ENCODE results near the gene MSL2. TPM values are rescaled to one million over a fixed set of nuclear protein-coding genes. Genes with fewer than 3 reads are reported as not detected.
"Not testable (repeated sequence)": the region's sequence is repeated elsewhere in the genome, so short reads cannot be mapped to it uniquely, and the experiment has no call there.

MSL2 gene
- total RNA-seq, 1 donor from 2014 or later: 39.5 TPM

DNA sequence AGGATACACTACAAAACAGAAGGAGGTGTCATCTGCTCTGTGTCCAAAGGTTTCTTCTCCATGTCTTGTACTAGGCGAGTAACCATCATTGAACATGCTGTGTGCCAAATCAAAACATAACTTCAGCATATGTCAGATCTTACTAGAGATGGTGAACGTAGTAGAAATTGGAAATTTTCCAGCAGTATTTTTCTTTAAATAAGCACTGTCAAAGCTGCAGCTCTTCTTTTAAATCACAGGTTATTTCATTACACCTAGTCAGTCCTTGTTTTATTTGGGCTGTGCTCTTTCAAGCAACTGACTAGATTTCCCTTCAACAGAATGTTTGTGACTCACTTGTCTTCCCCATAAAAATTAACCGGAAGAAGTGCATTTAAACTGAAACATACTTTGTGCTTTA, 46.5 kb downstream of the MSL2 start:
- intact Hi-C loops (cut with micrococcal nuclease): loop anchor here (5.0 kb wide), 1 partner anchor 103 kb away; the partner anchor contains the start of gene PCCB
- Mint-ChIP-seq H3K36me3 (ENCODE audit: low read depth) (peaks cover 36% of the 10 kb centered on the region), H3K9me3 (no peaks in the 10 kb centered on the region), H3K4me3 (no peak overlapping the region), H3K4me1 (peaks cover 36% of the 10 kb centered on the region), H3K27me3 (no peaks in the 10 kb centered on the region), H3K27ac (peak overlapping the region; percentile 3)
- DNase-seq: no peak

GRCh38 chr3:136146981-136147729, 49.0 kb downstream of the MSL2 start:
- Mint-ChIP-seq H3K9me3 (no peaks in the 10 kb centered on the region), H3K27ac (no peak overlapping the region), H3K4me1 (peaks cover 24% of the 10 kb centered on the region), H3K4me3 (no peak overlapping the region), H3K27me3 (no peaks in the 10 kb centered on the region), H3K36me3 (ENCODE audit: low read depth) (peaks cover 30% of the 10 kb centered on the region)
- intact Hi-C loops (cut with micrococcal nuclease): loop anchor here (2.0 to 5.0 kb wide), 2 partner anchors 50 to 105 kb away; partner anchors contain the start of genes MSL2 and PCCB
- no peak for DNase-seq

- H3K9me3 Mint-ChIP-seq; DNase-seq; H3K27me3 Mint-ChIP-seq; H3K4me3 Mint-ChIP-seq; H3K27ac Mint-ChIP-seq; intact Hi-C loops (cut with micrococcal nuclease): not testable (repeated sequence)
- peaks cover 15% of the 10 kb centered on the region for H3K36me3 Mint-ChIP-seq (ENCODE audit: low read depth)
- peaks cover 12% of the 10 kb centered on the region for H3K4me1 Mint-ChIP-seq
Observed at GRCh38 chr3:136144397-136144796, 51.7 kb downstream of the MSL2 start.

DNA sequence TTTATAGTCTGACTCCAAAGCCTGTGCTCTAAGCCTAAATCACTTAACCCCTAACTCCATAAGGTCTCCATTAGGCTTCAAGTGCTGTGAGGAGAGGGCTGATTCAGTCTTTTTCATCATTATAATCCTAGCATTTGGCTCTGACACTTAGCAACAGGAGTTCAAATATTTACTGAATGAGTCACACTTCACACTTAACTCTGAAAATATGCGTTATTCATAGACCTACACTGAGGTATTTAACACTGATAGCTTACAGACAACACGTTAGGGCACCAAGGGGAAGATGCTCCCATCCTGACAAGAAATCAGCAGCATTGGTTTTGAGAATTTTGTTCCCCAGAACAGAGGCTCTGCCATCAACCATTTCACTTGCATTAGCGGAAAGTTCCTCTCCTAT, 53.5 kb downstream of the MSL2 start:
- Mint-ChIP-seq H3K27me3 (no peaks in the 10 kb centered on the region), H3K36me3 (ENCODE audit: low read depth) (peaks cover 6% of the 10 kb centered on the region), H3K9me3 (no peaks in the 10 kb centered on the region), H3K4me1 (peaks cover 4% of the 10 kb centered on the region), H3K27ac (no peak overlapping the region), H3K4me3 (no peak overlapping the region)
- intact Hi-C loops (cut with micrococcal nuclease): no loop called here
- DNase-seq: no peak

GRCh38 chr3:136141891-136142290, 54.2 kb downstream of the MSL2 start:
- Mint-ChIP-seq H3K9me3 (no peaks in the 10 kb centered on the region), H3K27me3 (no peaks in the 10 kb centered on the region)
- intact Hi-C loops (cut with micrococcal nuclease): no loop called here

DNA sequence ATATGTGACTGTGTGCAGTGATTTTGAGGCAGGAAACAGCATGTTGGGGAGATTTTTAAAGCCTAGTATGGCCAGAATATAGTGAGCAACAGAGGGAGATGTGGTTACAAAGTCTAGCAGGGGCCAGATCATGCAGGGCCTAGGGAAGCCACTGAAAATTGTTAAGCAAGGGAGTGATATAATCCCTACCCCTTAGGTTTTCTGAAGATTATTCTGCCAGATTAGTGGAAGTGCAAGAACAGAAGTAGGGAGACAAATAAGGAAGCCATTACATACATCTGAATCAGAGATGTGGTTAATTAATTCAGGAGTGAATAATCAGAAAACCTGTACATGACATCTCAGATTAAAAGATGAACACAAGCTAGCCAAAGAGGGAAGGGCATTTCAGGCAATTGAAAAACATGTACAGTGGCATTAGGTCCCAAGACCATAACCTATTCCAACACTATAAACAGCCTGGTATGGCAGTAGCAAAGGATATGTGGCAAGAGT, 54.8 kb downstream of the MSL2 start:
- H3K27ac Mint-ChIP-seq: no peak overlapping the region
- no peak for DNase-seq
- intact Hi-C loops (cut with micrococcal nuclease): no loop called here
- H3K4me3 Mint-ChIP-seq: no peak overlapping the region
- peaks cover 4% of the 10 kb centered on the region for H3K4me1 Mint-ChIP-seq
- H3K36me3 Mint-ChIP-seq (ENCODE audit: low read depth): peaks cover 6% of the 10 kb centered on the region
- no peaks in the 10 kb centered on the region for H3K27me3 Mint-ChIP-seq
- H3K9me3 Mint-ChIP-seq: no peaks in the 10 kb centered on the region

More at GRCh38 chr3:136141891-136142290, 54.2 kb downstream of the MSL2 start:
- H3K36me3 Mint-ChIP-seq (ENCODE audit: low read depth): peaks cover 6% of the 10 kb centered on the region
- peaks cover 4% of the 10 kb centered on the region for H3K4me1 Mint-ChIP-seq
- no peak for DNase-seq
- no peak overlapping the region for H3K4me3 Mint-ChIP-seq
- H3K27ac Mint-ChIP-seq: no peak overlapping the region

GRCh38 chr3:136136454-136136853, 59.7 kb downstream of the MSL2 start:
- no peaks in the 10 kb centered on the region for H3K36me3 Mint-ChIP-seq (ENCODE audit: low read depth)
- intact Hi-C loops (cut with micrococcal nuclease): no loop called here
- H3K4me3 Mint-ChIP-seq: no peak overlapping the region
- no peaks in the 10 kb centered on the region for H3K27me3 Mint-ChIP-seq
- H3K9me3 Mint-ChIP-seq: no peaks in the 10 kb centered on the region
- peaks cover 6% of the 10 kb centered on the region for H3K4me1 Mint-ChIP-seq
- no peak for DNase-seq
- no peak overlapping the region for H3K27ac Mint-ChIP-seq

GRCh38 chr3:136135039-136135802, 60.9 kb downstream of the MSL2 start:
- H3K4me1 Mint-ChIP-seq: peaks cover 6% of the 10 kb centered on the region
- no peak for DNase-seq
- no peak overlapping the region for H3K27ac Mint-ChIP-seq
- H3K36me3 Mint-ChIP-seq (ENCODE audit: low read depth): no peaks in the 10 kb centered on the region
- peaks cover 3% of the 10 kb centered on the region for H3K27me3 Mint-ChIP-seq
- no peak overlapping the region for H3K4me3 Mint-ChIP-seq
- intact Hi-C loops (cut with micrococcal nuclease): no loop called here
- H3K9me3 Mint-ChIP-seq: peaks cover 3% of the 10 kb centered on the region

- Mint-ChIP-seq H3K4me3 (no peak overlapping the region), H3K4me1 (peaks cover 6% of the 10 kb centered on the region), H3K36me3 (ENCODE audit: low read depth) (no peaks in the 10 kb centered on the region), H3K27me3 (peaks cover 6% of the 10 kb centered on the region), H3K27ac (no peak overlapping the region), H3K9me3 (peaks cover 7% of the 10 kb centered on the region)
- no peak for DNase-seq
- intact Hi-C loops (cut with micrococcal nuclease): no loop called here
Observed at GRCh38 chr3:136134091-136134490, 62.0 kb downstream of the MSL2 start.

DNA sequence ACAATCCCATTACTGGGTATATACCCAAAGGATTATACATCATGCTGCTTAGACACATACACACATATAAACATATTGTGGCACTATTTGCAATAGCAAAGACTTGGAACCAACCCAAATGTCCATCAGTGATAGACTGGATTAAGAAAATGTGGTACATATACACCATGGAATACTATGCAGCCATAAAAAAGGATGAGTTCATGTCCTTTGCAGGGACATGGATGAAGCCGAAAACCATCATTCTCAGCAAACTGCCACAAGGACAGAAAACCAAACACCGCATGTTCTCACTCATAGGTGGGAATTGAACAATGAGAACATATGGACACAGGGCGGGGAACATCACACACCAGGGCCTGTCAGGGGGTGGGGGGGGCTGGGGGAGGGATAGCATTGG, 64.5 kb downstream of the MSL2 start:
- intact Hi-C loops (cut with micrococcal nuclease); H3K4me1 Mint-ChIP-seq; H3K4me3 Mint-ChIP-seq; H3K36me3 Mint-ChIP-seq (ENCODE audit: low read depth); DNase-seq; H3K27ac Mint-ChIP-seq: not testable (repeated sequence)
- peaks cover 17% of the 10 kb centered on the region for H3K9me3 Mint-ChIP-seq
- peaks cover 17% of the 10 kb centered on the region for H3K27me3 Mint-ChIP-seq

DNA sequence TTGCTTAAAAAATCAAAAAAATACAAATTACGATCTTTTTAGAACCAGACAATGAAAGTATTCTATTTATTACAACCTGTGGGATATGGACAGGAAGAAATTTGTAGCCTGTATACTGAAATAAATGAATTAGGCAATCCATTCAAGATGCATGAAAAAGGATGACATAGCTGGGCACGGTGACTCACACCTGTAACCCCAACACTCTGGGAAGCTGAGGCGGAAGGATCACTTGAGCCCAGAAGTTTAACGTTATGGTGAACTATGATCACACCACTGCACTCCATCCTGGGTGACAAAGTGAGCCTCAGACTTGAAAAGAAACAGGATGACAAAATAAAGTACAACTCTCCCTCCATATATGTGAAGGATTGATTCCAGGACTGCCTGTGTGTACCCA, 74.1 kb downstream of the MSL2 start:
- Mint-ChIP-seq H3K4me1 (no peaks in the 10 kb centered on the region), H3K27ac (no peak overlapping the region), H3K36me3 (ENCODE audit: low read depth) (no peaks in the 10 kb centered on the region), H3K4me3 (no peak overlapping the region), H3K27me3 (peaks cover 17% of the 10 kb centered on the region), H3K9me3 (peaks cover 15% of the 10 kb centered on the region)
- intact Hi-C loops (cut with micrococcal nuclease): no loop called here
- DNase-seq: no peak

- Mint-ChIP-seq H3K4me3 (no peak overlapping the region), H3K36me3 (ENCODE audit: low read depth) (no peaks in the 10 kb centered on the region), H3K27ac (no peak overlapping the region), H3K4me1 (no peaks in the 10 kb centered on the region), H3K9me3 (peaks cover 23% of the 10 kb centered on the region), H3K27me3 (peaks cover 26% of the 10 kb centered on the region)
- no peak for DNase-seq
- intact Hi-C loops (cut with micrococcal nuclease): no loop called here
Observed at GRCh38 chr3:136120373-136121348, 75.5 kb downstream of the MSL2 start.

DNA sequence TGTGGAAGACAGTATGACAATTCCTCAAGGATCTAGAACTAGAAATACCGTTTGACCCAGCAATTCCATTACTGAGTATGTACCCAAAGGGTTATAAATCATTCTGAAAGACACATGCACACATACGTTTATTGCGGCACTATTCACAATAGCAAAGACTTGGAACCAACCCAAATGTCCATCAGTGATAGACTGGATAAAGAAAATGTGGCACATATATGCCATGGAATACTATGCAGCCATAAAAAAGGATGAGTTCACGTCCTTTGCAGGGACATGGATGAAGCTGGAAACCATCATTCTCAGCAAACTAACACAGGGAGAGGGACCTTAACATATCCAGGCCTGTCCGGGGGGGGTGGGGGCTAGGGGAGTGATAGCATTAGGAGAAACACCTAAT, 76.4 kb downstream of the MSL2 start:
- H3K4me3 Mint-ChIP-seq; H3K27ac Mint-ChIP-seq; H3K4me1 Mint-ChIP-seq; H3K36me3 Mint-ChIP-seq (ENCODE audit: low read depth); DNase-seq; intact Hi-C loops (cut with micrococcal nuclease): not testable (repeated sequence)
- Mint-ChIP-seq H3K27me3 (peaks cover 24% of the 10 kb centered on the region), H3K9me3 (peaks cover 23% of the 10 kb centered on the region)
